H9 (cell line): ENCODE data around the gene ASB5. TPM values are rescaled to one million over a fixed set of nuclear protein-coding genes. Genes with fewer than 3 reads are reported as not detected.

Source experiments
- DNase-seq: peaks from one replicate; pipeline ENCODE4 v3.0.0-alpha.2; 2017
- H2AFZ ChIP-seq: one replicate; pipeline ENCODE4 v1.6.1; 2013; ENCODE audit warnings: mild to moderate bottlenecking, low read length, control low read depth, moderate library complexity
- H2AK5ac ChIP-seq: 2 replicates; pipeline ENCODE4 v1.6.1; 2013; ENCODE audit warnings: low read length, control low read depth, mixed read lengths; ENCODE audit not compliant: insufficient read length
- H2BK120ac ChIP-seq: one replicate; pipeline ENCODE4 v1.6.1; 2013; ENCODE audit warnings: low read depth, mild to moderate bottlenecking, low read length, control low read depth, inconsistent platforms; ENCODE audit not compliant: poor library complexity, severe bottlenecking
- H2BK12ac ChIP-seq: 2 replicates; pipeline ENCODE4 v1.6.1; 2013; ENCODE audit warnings: low read length, control low read depth, mixed read lengths, low read depth; ENCODE audit not compliant: insufficient read length
- H2BK15ac ChIP-seq: 2 replicates; pipeline ENCODE4 v1.6.1; 2013; ENCODE audit warnings: low read depth, low read length, control low read depth
- H2BK20ac ChIP-seq: one replicate; pipeline ENCODE4 v1.6.1; 2013; ENCODE audit warnings: low read depth, mild to moderate bottlenecking, low read length, control low read depth, inconsistent platforms; ENCODE audit not compliant: poor library complexity, severe bottlenecking
- H2BK5ac ChIP-seq: 2 replicates; pipeline ENCODE4 v1.6.1; 2013; ENCODE audit warnings: low read length, control low read depth, mixed read lengths; ENCODE audit not compliant: insufficient read length
- H3K14ac ChIP-seq: 2 replicates; pipeline ENCODE4 v1.6.1; 2013; ENCODE audit warnings: low read length, control low read depth; ENCODE audit not compliant: insufficient read depth
- H3K18ac ChIP-seq: 2 replicates; pipeline ENCODE4 v1.6.1; 2013; ENCODE audit warnings: low read depth, mild to moderate bottlenecking, mixed read lengths, low read length, control low read depth; ENCODE audit not compliant: insufficient read length
- H3K23ac ChIP-seq: 2 replicates; pipeline ENCODE4 v1.6.1; 2013; ENCODE audit warnings: low read length, control low read depth, mixed read lengths, low read depth; ENCODE audit not compliant: insufficient read length
- H3K23me2 ChIP-seq: 2 replicates; pipeline ENCODE4 v1.6.1; 2013; ENCODE audit warnings: low read depth, mild to moderate bottlenecking, mixed read lengths, low read length, control low read depth; ENCODE audit not compliant: insufficient read length, poor library complexity, severe bottlenecking
- H3K27ac ChIP-seq: 2 replicates; pipeline ENCODE4 v1.5.1; 2013; ENCODE audit warnings: low read length, control low read depth, mixed read lengths, low read depth; ENCODE audit not compliant: insufficient read length
- H3K27me3 ChIP-seq: 2 replicates; pipeline ENCODE4 v1.6.1; 2013; ENCODE audit warnings: low read length, control low read depth, inconsistent platforms; ENCODE audit not compliant: insufficient read depth
- H3K4ac ChIP-seq: 2 replicates; pipeline ENCODE4 v1.6.1; 2013; ENCODE audit warnings: low read depth, mild to moderate bottlenecking, control low read depth, inconsistent platforms, low read length, moderate library complexity
- H3K4me1 ChIP-seq: 2 replicates; pipeline ENCODE4 v1.6.1; 2013; ENCODE audit warnings: low read length, control low read depth, inconsistent platforms; ENCODE audit not compliant: insufficient read depth
- H3K4me2 ChIP-seq: 2 replicates; pipeline ENCODE4 v1.6.1; 2013; ENCODE audit warnings: low read length, control low read depth, mixed read lengths; ENCODE audit not compliant: insufficient read length, insufficient read depth
- H3K56ac ChIP-seq: 2 replicates; pipeline ENCODE4 v1.6.1; 2013; ENCODE audit warnings: low read depth, mild to moderate bottlenecking, mixed read lengths, low read length, control low read depth; ENCODE audit not compliant: insufficient read length
- H3K79me1 ChIP-seq: 2 replicates; pipeline ENCODE4 v1.6.1; 2013; ENCODE audit warnings: low read depth, mild to moderate bottlenecking, moderate library complexity, low read length, control low read depth, inconsistent platforms; ENCODE audit not compliant: insufficient read depth, poor library complexity, severe bottlenecking
- H3K79me2 ChIP-seq: 2 replicates; pipeline ENCODE4 v1.6.1; 2013; ENCODE audit warnings: low read length, control low read depth, inconsistent platforms; ENCODE audit not compliant: insufficient read depth
- H3K9ac ChIP-seq: 2 replicates; pipeline ENCODE4 v1.6.1; 2013; ENCODE audit warnings: low read length, control low read depth, mixed read lengths; ENCODE audit not compliant: insufficient read length; ENCODE audit errors: extremely low read depth
- H3K9me3 ChIP-seq: one replicate; pipeline ENCODE4 v1.6.1; 2013; ENCODE audit warnings: low read depth, low read length, inconsistent platforms; ENCODE audit not compliant: control insufficient read depth
- H3T11ph ChIP-seq: one replicate; pipeline ENCODE4 v1.6.1; 2013; ENCODE audit warnings: mild to moderate bottlenecking, low read length, control low read depth, inconsistent platforms
- H4K20me1 ChIP-seq: one replicate; pipeline ENCODE4 v1.6.1; 2013; ENCODE audit not compliant: control insufficient read depth, insufficient read length, insufficient read depth
- H4K5ac ChIP-seq: 2 replicates; pipeline ENCODE4 v1.6.1; 2013; ENCODE audit warnings: low read depth, mild to moderate bottlenecking, mixed read lengths, low read length, control low read depth; ENCODE audit not compliant: insufficient read length
- H4K8ac ChIP-seq: replicated peaks from 2 replicates; pipeline ENCODE4 v1.6.1; 2013; ENCODE audit warnings: low read length, control low read depth, mixed read lengths, low read depth; ENCODE audit not compliant: insufficient read length
- H4K91ac ChIP-seq: 2 replicates; pipeline ENCODE4 v1.6.1; 2013; ENCODE audit warnings: low read depth, mild to moderate bottlenecking, moderate library complexity, mixed read lengths, low read length, control low read depth; ENCODE audit not compliant: insufficient read length
- H3K27ac Mint-ChIP-seq, 3 experiments: 2 replicates in 2 of 3; 3 replicates in 1 of 3; pipeline ENCODE4 v1.8.0; 2020 to 2021; ENCODE audit warnings: mixed read lengths in 3 of 3, mild to moderate bottlenecking in 1 of 3, moderate library complexity in 1 of 3
- H3K27me3 Mint-ChIP-seq: 2 replicates; pipeline ENCODE4 v1.8.0; 2021; ENCODE audit warnings: low read depth, mild to moderate bottlenecking, moderate library complexity, mixed read lengths
- H3K36me3 Mint-ChIP-seq, 3 experiments: 2 replicates in 2 of 3; 3 replicates in 1 of 3; pipeline ENCODE4 v1.8.0; 2020 to 2021; ENCODE audit warnings: low read depth in 3 of 3, mixed read lengths in 3 of 3; ENCODE audit not compliant: insufficient read depth in 1 of 3
- H3K4me1 Mint-ChIP-seq, 2 experiments: 2 replicates each; pipeline ENCODE4 v1.8.0; 2020; ENCODE audit warnings: mixed read lengths in 2 of 2
- H3K4me3 Mint-ChIP-seq, 2 experiments: 2 replicates in 1 of 2; 3 replicates in 1 of 2; pipeline ENCODE4 v1.8.0; 2020 to 2021; ENCODE audit warnings: mild to moderate bottlenecking in 2 of 2, mixed read lengths in 2 of 2, moderate library complexity in 1 of 2
- H3K9me3 Mint-ChIP-seq, 2 experiments: 2 replicates in 1 of 2; 3 replicates in 1 of 2; pipeline ENCODE4 v1.8.0; 2020; ENCODE audit warnings: mild to moderate bottlenecking in 2 of 2, mixed read lengths in 2 of 2, moderate library complexity in 1 of 2
- total RNA-seq: library from RNA; stranded (reverse); gene quantifications from 2 replicates; pipeline ENCODE4 v1.2.1, GENCODE V29; 2021
- TF ChIP-seq, protein P1 (sequence below): fragments of 200-600 bp; sonication (generic); conservative IDR thresholded peaks from 3 replicates; pipeline ENCODE4 v1.8.0; 2021; ENCODE audit warnings: antibody characterized with exemption, mild to moderate bottlenecking

Gene ASB5
- total RNA-seq, 1 experiment from 2014 or later: not detected

DNA sequence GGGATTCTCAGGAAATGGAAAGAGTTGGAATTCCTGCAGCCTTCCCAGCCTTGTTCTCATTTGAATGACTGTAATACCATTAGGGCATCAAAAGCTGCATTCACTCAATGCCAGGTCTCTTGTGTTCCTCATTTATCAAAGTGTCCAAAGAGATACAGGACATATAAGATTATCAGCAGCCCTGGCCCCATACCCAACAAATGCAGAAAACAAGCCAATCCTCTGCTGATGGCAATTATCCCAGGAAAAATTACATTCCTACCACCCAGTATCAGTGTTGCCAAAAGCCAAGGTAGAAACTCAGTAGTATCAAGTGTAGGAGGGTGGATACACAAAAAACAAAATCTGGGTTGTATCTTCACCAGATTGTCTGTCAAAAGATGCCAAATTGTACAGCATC, 18.5 kb upstream of the ASB5 start:
- no peaks in the 10 kb centered on the region; a peak in 1 of 5 replicates for H3K9me3 Mint-ChIP-seq
- no peak overlapping the region for H3K18ac ChIP-seq
- no peaks in the 10 kb centered on the region for H3K79me1 ChIP-seq
- H3K56ac ChIP-seq: no peak overlapping the region
- H4K91ac ChIP-seq: no peak overlapping the region
- no peak overlapping the region for H4K5ac ChIP-seq
- no peaks in the 10 kb centered on the region for H3K27me3 ChIP-seq
- no peak overlapping the region for H2BK120ac ChIP-seq
- H3K14ac ChIP-seq: no peak overlapping the region
- H3K4me2 ChIP-seq: no peak overlapping the region
- no peak overlapping the region for H3K27ac ChIP-seq
- no peak overlapping the region for H3K9ac ChIP-seq
- no peaks in the 10 kb centered on the region for H4K20me1 ChIP-seq
- H2BK15ac ChIP-seq: no peak overlapping the region
- no peak overlapping the region; a peak in 1 of 7 replicates for H3K27ac Mint-ChIP-seq
- no peak overlapping the region for H2AK5ac ChIP-seq
- no peak overlapping the region for H2AFZ ChIP-seq
- H2BK5ac ChIP-seq: no peak overlapping the region
- no peaks in the 10 kb centered on the region for H3K79me2 ChIP-seq
- H4K8ac ChIP-seq: no peak overlapping the region
- DNase-seq: no peak
- H3K4ac ChIP-seq: no peak overlapping the region
- no peak overlapping the region for H2BK12ac ChIP-seq
- TF ChIP-seq, protein P1, sequence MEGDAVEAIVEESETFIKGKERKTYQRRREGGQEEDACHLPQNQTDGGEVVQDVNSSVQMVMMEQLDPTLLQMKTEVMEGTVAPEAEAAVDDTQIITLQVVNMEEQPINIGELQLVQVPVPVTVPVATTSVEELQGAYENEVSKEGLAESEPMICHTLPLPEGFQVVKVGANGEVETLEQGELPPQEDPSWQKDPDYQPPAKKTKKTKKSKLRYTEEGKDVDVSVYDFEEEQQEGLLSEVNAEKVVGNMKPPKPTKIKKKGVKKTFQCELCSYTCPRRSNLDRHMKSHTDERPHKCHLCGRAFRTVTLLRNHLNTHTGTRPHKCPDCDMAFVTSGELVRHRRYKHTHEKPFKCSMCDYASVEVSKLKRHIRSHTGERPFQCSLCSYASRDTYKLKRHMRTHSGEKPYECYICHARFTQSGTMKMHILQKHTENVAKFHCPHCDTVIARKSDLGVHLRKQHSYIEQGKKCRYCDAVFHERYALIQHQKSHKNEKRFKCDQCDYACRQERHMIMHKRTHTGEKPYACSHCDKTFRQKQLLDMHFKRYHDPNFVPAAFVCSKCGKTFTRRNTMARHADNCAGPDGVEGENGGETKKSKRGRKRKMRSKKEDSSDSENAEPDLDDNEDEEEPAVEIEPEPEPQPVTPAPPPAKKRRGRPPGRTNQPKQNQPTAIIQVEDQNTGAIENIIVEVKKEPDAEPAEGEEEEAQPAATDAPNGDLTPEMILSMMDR: no peak
- H3K9me3 ChIP-seq: no peaks in the 10 kb centered on the region
- no peaks in the 10 kb centered on the region for H3K23me2 ChIP-seq
- peaks cover 3% of the 10 kb centered on the region; the same call in 1 of the 2 replicates for H3K4me1 ChIP-seq
- no peak overlapping the region for H3K4me3 Mint-ChIP-seq
- H3K4me1 Mint-ChIP-seq: peaks cover 23 to 24% of the 10 kb centered on the region in 2 experiments
- no peaks in the 10 kb centered on the region for H3K27me3 Mint-ChIP-seq
- H3K23ac ChIP-seq: no peak overlapping the region
- no peak overlapping the region for H3T11ph ChIP-seq
- H2BK20ac ChIP-seq: no peak overlapping the region
- peaks cover 0 to 1% (median 0%) of the 10 kb centered on the region in 3 experiments; a peak in 1 of 7 replicates for H3K36me3 Mint-ChIP-seq
